Stimulated activated CD8-positive, alpha-beta memory T cell treated with anti-CD3 and anti-CD28 coated beads, Interleukin-7, amount 100 ng/mL, for 24 hours (primary cell): ENCODE results near the gene XPR1.
"Not testable (repeated sequence)": the region's sequence is repeated elsewhere in the genome, so short reads cannot be mapped to it uniquely, and the experiment has no call there.

ENCODE experiments used
- DNase-seq: peaks from one replicate; pipeline ENCODE4 v3.0.0-alpha.2; 2020; ENCODE audit warnings: low read depth

XPR1 gene

DNA sequence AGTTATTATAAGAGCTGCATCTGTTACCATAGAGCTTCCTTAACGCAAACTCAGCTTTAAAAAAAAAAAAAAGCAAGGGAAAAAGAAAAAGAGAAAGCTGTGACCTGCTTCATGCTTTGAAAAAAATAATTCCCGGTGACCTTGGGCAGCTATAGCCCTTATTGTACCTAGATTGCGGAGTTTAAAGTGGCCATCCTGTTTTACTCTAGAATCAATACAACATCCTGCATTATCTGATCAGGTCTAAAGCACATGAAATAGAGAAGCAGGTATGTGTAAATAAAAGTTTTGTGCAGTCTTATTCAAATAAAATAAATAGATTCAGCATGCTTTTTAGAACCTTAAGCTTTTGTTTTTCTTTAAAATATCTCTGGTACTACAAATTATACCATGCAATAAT, 154.1 kb downstream of the XPR1 start:
- no peak for DNase-seq

DNA sequence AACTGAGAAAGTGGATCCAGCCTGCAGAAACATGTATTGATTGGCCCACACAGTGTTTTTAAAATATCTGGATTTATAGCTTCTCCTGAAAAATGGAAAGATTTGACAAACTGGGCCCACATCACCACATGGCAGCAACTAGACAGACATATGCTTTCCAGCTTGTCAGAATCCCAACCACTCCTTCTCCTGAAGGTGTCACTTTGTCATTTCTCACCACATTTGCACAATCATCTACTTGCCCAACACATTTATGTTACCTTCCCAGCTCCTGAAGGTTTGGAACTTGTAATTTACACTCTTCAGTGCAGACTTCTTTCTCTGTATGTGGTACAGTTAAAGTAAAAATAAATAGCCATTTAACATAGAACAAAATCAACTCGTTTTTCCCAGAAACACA, 154.8 kb downstream of the XPR1 start:
- DNase-seq: no peak

DNA sequence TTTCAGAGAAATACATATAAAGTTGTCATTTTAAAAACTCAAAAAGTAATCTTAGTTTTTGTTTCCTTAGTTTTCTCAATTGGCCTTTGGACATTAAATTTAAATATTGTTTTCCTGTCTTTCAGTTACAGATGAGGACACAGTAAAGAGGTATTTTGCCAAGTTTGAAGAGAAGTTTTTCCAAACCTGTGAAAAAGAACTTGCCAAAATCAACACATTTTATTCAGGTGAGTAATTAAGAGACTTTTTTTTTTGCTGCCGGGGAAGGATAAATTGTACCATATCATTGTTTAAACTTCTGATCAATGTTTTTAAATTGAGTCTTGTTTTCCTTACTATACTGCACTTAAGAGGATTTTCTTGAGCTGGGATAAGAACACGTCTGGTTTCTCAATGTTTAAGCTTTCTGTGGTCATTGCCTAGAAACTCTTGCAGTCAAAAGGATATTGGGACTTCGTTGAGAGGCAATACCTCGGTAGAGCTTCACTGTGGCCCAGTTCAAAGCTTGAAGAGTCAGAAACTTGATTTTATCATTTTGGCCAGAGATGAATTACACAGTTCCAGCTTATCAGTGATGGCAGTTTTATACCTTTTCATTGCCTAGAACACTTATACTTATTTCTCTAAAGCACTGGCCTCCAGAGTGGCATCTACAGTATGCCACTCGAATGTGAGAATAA, 155.9 kb downstream of the XPR1 start:
- DNase-seq: no peak

DNA sequence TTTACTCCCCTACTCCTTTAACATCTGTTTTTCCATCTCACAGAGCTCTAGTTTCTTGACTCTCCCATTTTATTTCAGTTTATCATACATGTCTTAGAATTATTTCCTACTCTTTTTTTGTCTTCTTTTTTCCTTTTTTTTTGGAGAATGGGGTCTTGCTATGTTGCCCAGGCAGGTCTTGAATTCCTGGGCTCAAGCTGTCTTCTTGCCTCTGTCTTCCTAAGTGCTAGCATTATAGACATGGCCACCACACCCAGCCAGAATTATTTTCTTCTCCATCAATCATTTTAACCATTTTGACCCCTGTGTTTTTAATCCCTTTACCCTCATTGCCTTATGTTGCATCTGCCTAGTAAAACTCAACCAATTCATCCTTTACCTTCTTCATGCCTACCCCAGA, 157.6 kb downstream of the XPR1 start:
- DNase-seq: no peak

DNA sequence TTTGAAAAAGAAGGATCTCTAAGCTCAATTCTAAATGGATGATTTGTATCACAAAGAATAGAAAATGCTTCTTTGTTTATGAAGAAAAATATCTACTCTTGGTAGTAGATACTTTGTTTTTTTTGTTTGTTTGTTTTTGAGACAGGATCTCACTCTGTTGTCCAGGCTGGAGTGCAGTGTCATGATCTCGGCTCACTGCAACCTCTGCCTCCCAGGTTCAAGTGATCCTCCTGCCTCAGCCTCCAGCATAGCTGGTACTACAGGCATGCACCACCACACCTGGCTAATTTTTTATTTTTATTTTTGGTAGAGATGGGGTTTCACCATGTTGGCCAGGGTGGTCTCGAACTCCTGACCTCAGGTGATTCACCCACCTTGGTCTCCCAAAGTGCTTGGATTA, 159.3 kb downstream of the XPR1 start:
- DNase-seq: not testable (repeated sequence)

DNA sequence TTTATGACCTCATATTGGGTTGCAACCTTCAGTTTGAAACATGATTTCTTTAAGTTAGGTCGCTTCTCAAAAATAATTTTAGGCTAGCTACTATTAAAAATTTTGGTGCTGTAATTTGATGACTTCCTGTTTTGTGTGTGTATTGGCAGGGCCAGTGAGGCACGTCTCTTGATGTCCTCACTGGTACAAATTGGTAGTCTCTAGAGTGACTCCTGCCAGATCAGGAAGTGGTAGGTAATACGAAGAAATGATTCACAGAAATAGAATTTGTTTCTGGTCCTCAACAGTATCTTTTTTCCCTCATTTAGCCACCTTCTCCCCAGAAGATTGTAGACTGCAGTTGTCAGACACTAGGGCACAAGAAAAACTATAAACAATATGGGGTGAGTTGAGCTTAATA, 160.0 kb downstream of the XPR1 start:
- no peak for DNase-seq

DNA sequence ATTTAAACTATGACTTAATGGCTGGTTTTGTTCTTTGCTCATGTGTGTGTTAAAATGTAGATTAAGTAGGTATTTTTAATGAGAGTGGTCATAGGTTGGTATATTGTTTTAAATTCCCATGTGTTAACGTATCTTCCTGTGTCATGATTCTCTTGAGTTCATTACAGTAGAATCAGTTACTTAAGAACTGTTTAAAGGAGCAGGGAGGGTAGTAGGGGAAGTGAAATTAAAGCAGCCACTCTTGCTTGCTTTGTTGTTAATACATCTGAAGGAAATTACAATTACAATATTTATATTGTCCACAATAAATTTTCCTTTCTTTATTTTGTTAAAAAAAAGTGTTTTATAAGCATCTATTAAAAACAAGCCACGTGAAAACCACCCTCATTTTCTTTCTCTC, 161.6 kb downstream of the XPR1 start:
- DNase-seq: no peak

DNA sequence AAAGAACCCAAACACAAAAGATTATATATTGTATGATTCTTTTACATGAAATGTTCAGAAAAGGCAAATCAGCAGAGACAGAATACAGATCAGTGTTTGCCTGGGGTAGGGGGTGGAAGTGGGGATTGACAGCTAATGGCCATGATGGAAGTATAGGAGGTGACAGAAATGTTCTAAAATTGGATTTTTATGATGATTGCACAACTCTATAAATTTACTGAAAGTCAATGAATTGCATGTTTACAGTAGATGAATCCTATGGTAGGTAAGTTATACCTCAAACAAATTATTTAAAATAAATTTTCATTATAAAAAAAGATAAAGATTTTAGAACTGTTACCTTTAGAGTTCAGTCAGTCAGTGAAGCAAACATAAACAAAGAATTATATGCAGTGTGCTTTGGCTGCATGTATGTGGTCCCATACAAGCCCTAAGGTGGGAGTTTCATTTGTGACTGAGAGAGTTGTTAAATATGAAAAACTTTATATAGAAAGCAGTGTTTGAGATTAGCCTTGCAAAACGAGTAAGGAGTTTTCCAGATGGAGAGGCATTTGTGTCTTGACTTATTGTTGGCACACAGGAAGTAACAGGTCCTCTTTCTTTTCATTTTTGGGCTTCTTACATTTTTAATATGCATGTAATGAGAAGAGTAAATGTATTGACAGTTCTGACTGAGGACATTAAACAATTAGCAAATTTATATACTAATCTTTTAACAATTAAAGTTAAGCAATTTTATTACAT, 165.2 kb downstream of the XPR1 start:
- DNase-seq: no peak

DNA sequence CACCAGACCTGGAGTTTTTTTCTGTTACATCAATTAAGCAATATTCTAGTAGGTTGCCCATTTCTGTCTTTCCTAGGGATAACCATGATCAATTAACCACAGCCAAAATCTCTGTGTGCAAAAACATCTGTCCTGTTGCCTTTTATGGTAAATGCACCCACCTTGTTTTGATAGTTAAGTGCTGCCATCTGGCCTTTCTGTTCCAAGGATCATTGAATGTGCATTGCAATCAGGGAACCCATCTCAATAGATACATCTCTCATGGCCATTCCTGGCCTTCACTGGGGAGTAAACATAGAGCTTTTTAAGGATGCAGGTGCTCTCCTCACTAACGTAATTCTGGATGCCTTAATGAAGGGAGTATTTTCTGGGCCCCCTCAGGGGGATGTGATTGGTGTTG, 169.1 kb downstream of the XPR1 start:
- no peak for DNase-seq

DNA sequence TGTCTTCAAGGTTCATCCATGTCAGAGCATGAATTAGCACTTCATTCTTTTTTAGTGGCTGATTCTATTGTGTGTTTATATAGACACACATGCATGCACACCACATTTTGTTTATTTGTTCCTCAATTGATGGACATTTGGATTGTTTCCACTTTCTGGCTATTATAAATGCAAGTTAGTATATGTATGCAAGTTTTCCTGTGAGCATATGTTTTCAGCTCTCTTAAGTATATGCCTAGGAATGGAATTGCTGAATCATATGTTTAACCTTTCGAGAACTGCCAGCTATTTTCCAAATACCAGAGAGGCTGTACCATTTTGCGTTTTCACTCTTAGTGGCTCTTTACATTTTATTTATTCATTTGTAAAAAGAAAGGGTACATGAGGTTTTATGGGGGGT, 171.0 kb downstream of the XPR1 start:
- no peak for DNase-seq

DNA sequence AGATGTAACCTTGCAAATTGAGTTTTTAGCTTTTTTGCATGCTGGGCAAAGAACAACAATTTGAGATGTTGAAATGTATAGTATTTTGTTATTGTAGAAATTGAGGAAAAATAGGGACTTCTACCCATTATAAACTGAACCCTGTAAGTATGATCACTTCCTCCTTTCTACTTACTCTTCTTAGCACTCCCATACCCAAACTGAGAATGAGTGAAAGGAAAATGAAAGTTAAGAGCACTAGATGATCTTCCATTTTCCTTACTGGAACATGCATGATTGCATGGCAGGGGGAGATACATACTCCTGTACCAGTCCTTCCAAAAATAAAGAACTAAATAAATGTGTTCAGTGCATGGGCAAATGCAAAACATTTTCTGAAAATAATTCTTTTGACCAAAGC, 173.5 kb downstream of the XPR1 start:
- DNase-seq: no peak

DNA sequence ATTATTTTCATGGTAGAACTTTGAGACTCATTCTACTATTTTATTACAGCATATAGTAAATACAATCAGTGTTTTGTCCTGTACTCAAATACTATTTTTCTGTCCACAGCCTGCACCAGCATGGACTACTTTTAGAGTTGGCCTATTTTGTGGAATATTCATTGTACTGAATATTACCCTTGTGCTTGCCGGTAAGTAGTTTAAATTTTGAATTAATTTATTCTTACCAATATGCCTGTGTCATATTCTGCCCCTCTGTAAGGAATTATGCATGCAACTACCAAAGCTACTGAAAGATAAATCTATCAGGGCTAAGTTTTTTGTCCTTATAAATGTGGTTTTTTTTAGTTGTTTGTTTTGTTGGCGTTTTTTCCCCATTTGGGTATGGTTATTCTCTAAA, 179.5 kb downstream of the XPR1 start:
- no peak for DNase-seq

DNA sequence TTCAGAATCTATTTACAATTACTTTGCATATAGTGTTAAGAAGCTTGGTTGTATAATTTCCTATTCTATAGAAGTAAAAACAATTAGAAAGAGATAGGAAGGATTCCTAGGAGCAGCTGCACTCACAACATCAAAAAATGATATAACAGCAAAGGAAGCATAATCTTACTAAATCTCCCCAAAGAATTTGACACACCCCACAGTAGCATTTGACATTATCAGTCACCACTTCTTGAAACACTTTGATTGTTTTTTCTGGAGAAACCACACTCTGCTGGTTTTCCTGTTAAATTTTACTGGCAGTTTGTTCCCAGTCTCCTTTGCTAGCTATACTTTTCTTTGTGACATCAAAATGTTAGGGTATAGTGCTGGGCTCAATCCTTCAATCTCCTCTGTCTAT, 180.1 kb downstream of the XPR1 start:
- no peak for DNase-seq

DNA sequence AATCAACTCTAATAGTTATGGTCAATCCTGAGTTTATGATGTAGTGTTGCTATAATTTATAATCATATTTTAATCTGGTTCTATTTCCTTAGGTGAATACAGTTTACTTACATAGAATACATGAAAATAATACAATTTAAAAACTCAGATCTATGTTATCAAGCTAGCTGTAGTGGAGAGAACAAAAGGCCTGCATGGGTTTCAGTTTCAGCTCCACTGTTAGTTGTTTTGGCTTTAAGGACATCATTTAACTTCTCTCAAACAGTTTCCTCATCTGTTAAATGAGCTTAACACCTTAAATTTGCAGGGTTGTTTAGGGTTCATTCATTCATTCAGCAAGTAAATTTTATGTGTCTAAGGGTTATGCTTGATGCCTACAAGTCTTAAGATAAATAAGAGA, 182.4 kb downstream of the XPR1 start:
- no peak for DNase-seq

DNA sequence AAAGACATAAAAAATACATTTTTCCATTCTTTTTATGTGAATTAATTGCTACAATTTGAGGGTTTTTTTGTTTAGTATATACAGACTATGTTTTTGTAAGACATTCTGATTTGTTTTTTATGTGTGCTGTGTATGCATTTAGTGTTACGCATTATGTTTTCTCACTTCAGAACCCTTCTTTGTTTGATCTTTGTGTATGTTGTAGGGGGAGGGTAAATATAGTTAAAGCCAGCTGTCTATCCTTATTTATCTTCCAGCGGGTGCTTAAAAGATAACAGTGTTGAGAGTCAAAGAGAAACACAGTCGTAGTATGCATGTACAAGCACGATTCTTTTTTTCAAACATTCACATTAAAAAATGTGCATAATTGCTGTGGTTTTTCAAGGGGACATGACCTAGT, 183.4 kb downstream of the XPR1 start:
- DNase-seq: no peak

DNA sequence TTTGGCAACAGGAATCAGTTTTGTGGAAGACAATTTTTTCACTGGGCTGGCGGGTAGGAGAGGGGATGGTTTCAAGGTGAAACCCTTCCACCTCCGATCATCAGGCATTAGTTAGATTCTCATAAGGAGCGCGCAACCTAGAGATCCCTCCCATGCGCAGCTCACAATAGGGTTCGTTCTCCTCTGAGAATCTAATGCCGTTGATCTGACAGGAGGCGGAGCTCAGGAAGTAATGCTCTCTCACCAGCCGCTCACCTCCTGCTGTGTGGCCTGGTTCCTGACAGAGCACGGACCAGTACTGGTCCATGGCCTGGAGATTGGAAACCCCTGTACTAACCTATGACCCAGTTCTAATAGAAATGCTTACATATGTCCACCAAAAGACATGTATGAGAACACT, 184.3 kb downstream of the XPR1 start:
- DNase-seq: no peak

DNA sequence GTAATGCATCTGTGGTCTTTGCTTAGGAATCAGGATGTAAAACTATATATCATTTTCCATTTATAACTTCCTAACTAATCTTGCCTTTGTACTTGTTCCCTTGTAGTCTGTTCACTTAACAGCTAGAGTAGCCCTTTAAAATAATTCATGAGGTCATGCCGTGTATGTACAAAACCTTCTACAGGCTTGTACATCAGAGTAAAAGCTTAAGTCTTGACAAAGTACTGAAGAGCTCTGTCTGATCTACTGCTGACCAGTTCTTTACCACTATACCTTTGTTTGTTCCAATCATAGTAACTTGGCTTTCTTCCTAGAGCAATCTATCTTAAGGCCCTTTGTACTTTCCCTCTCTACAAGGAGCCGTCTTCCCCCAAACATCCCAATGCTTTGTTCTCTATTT, 190.1 kb downstream of the XPR1 start:
- DNase-seq: no peak

DNA sequence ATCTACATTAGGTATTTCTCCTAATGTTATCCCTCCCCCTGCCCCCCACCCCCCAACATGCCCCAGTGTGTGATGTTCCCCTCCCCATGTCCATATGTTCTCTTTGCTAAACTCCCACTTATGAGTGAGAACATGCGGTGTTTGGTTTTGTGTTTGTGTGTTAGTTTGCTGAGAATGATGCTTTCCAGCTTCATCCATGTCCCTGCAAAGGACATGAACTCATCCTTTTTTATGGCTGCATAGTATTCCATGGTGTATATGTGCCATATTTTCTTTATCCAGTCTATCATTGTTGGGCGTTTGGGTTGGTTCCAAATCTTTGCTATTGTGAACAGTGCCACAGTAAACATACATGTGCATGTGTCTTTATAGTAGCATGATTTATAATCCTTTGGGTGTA, 199.7 kb downstream of the XPR1 start:
- not testable (repeated sequence) for DNase-seq

DNA sequence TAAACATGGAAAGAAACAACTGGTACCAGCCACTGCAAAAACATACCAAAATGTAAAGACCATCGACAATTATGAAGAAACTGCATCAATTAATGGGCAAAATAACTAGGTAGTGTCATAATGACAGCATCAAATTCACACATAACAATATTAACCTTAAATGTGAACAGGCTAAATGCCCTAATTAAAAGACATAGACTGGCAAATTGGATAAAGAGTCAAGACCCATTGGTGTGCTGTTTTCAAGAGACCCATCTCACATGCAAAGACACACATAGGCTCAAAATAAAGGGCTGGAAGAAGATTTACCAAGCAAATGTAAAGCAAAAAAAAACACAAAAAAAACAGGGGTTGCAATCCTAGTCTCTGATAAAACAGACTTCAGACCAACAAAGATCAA, 201.4 kb downstream of the XPR1 start:
- not testable (repeated sequence) for DNase-seq

DNA sequence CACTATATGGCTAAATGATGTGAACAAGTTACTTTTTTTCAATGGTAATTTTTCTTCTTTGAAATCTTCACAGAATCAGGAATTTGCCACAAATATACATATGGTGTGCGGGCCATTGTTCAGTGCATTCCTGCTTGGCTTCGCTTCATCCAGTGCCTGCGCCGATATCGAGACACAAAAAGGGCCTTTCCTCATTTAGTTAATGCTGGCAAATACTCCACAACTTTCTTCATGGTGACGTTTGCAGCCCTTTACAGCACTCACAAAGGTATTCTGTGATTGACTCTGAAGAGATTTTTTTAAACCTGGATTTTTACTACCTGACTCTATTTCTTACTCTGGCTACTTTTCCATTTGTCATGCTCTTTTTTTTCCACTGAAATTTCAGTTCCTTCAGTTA, 204.6 kb downstream of the XPR1 start:
- DNase-seq: no peak

DNA sequence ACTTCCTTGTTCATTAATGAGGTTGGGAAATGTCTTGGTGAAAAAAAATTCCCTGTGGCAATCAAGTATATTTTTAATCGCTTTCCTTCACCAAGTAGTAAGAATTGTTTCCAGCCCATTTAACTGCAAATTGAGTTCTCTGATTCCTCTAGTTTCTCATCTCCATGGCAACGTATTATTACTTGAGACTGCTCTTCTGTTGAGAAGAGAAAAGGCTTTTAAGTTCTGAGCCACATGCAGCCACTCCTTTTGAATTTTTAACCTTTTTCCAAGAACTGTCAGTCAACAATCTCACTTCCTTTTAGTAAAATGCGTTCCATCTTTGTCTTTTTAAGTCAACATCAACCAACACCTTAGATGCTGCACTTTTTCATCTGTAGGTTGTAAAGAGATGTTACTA, 205.2 kb downstream of the XPR1 start:
- DNase-seq: no peak

DNA sequence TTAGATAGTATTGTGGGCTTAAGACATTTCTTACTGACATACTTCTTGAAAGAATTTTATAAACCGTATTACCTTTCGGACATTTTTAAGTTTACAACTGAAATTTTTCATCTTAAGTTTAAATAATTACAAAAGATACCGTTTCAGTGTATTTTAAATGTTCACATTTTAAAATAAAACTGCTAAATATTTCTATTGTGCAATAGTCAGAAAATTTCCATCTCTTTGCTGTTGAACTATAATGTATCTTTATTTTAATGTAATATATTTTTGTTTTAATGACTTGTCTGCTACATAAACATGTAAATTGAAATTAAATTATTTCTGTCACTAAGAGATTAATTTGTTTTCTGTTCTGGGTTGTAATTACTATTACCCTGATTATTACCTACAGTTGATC, 206.7 kb downstream of the XPR1 start:
- no peak for DNase-seq

DNA sequence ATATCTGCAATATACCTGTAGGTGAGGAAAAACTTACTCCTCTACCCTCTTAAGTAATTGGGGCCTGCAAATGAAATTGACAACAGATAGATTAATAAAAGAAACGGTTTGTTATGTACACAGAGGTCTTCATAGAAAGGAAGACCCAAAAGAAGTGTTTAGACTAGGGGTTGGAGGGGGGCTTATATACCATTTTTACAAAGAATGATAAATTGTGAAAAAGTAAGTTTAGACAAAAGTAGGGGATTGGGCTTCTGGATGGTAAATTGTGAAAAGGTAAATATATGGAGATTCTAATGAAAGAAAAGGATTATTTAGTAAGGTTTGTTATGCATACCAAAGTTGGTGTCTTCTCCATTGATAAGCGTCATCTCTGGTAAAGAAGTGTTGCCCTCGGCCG, 207.7 kb downstream of the XPR1 start:
- no peak for DNase-seq

DNA sequence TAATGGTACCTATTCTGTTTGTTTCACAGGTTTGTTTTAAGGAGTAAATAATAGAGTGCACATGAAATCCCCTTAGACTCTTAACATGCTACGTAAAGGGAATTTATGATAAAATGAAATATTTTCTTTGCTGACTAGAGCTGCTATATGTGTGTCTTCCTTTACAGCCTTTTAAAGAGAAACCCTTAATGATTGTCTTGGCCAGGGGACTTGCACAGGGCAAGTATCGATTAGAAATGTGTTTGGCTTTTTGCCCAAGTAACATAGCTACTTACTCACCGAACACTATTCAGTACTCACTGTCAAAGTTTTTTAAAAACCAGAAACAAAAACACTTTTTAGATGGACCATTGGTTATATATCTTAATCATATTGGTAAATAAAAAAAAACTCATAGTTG, 209.6 kb downstream of the XPR1 start:
- DNase-seq: no peak
